ENCODE results near the gene CENPS.

GRCh38 chr1:10383630-10384029, 46.6 kb upstream of the CENPS start:
- TF ChIP-seq CTCF (IDR thresholded peaks at IDR 0.05; ENCODE audit: low read depth, low read length) = no peak
- no peak for TF ChIP-seq POLR2A (IDR thresholded peaks at IDR 0.05; ENCODE audit: extremely low read depth, insufficient read length)
- TF ChIP-seq MAX (IDR thresholded peaks at IDR 0.05; ENCODE audit: low read depth, low read length) = no peak
- TF ChIP-seq MYC (IDR thresholded peaks at IDR 0.05; ENCODE audit: low read depth, low read length) = no peak

Measured in NB4 (cell line).